Smooth muscle cell of the brain vasculature (primary cell): ENCODE data around the gene CENPVL1.
"Not testable (repeated sequence)": the region's sequence is repeated elsewhere in the genome, so short reads cannot be mapped to it uniquely, and the experiment has no call there.

Experiments used
- DNase-seq: peaks from one replicate; pipeline ENCODE4 v3.0.0-alpha.2; 2012; ENCODE audit warnings: low read depth, low spot score

The CENPVL1 gene

DNA sequence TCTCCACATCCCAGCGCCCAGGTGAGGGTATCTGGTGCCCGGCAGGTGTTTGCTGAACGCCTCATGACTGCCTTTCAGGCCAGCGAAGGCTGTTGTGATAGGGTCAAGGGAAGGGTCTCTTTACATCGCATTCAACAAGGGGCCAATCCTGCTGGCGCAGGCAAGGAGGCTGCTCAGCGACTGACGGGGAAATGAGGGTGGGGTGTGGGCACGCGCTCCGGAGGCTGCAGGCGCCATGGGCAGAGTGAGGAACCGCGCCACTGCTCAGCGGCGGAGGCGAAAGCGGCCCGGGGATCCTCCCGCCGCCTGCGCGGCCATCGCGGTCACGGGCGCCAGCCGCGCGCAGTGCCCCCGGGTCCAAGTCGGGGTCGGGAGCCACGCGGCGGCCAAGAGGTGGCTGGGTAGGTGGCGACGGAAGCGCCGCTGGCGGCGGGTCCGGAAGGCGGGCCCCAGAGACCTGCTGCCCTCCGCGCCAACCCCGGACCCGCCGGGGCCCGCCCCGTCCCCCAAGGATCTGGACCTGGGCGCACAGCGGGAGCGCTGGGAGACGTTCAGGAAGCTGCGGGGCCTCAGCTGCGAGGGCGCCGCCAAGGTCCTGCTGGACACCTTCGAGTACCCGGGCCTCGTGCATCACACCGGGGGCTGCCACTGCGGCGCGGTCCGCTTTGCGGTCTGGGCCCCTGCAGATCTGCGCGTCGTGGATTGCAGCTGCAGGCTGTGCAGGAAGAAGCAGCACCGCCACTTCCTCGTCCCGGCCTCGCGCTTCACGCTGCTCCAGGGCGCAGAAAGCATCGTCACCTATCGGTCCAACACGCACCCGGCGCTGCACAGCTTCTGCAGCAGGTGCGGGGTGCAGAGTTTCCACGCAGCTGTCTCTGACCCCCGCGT is at the start of gene CENPVL1:
CENPVL1 (plus strand) TSS at position 236 of the 888 bp plus-strand sequence; CDS start at position 236, 0 bp downstream.
- DNase-seq, result not testable (repeated sequence)

DNA sequence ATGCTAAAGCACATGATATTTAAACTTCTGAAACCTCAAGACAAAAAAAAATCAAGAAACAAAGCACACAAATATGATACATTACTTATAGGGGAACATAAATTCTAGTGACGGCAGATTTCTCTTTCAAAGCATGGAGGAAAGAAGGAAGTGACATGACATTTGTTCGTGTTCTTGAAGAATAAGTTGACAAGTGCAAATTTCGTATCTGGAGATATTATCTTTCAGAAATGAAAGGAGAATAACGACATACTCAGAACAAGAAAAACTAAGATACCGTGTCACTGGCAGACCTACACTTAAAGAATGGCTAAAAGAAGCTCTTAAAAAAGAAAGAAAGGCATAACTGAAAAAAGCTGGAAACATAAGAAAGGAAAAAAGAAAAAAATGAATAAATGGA is 44.3 kb upstream of the CENPVL1 start:
- no peak for DNase-seq

DNA sequence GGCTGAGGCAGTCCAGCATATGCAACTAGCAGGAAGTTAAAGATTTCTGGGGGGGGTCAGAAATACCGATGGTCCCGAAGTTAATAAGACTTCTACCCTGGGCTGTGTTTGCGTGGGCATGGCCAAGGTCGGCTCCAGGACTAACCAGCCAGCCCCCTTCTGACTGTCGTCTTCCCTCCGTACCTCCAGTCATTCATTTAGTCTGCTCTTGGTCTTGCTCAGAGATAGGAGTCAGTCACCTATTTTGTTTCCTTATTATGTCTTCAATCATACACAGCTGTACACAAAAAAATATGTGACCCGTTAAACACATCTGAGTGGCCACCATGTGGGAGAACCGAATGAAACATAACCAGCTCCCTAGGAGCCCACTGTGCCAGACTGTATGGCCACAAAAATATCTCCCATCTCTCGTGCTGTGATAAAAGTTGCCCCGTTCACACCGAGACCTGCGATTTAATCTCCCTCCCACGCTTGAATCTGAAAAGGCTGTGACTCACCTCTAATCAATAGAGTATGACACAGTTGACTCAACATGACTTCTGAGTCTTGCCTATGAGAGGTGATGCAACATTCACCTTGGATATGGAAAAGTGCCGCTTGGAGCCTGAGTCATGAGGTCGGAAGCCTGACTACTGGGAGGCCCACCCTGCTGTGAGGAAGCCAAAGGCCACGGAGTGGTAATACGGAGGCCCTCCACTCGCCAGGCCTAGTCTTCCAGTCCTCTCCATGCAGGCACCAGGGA is 30.5 kb upstream of the CENPVL1 start:
- DNase-seq, result not testable (repeated sequence)

DNA sequence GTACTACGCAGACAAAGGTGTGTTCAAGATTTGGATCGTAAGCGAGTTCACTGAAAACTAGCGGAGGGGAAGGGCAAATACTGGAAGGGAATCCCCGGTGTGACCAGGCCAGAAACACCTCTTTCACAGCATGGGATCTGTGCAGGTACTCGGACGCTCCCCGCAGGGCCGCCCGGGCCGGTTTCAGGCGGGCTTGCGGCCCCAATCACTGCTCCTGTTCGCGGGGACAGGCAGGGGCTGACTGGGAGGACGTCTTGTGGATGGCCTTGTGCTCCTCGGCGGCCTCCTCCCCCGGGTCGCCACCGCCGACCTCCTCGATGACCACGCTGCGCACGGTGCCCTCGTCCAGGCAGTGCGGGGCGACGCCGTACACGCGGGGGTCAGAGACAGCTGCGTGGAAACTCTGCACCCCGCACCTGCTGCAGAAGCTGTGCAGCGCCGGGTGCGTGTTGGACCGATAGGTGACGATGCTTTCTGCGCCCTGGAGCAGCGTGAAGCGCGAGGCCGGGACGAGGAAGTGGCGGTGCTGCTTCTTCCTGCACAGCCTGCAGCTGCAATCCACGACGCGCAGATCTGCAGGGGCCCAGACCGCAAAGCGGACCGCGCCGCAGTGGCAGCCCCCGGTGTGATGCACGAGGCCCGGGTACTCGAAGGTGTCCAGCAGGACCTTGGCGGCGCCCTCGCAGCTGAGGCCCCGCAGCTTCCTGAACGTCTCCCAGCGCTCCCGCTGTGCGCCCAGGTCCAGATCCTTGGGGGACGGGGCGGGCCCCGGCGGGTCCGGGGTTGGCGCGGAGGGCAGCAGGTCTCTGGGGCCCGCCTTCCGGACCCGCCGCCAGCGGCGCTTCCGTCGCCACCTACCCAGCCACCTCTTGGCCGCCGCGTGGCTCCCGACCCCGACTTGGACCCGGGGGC is 28.2 kb upstream of the CENPVL1 start:
- DNase-seq, result not testable (repeated sequence)

DNA sequence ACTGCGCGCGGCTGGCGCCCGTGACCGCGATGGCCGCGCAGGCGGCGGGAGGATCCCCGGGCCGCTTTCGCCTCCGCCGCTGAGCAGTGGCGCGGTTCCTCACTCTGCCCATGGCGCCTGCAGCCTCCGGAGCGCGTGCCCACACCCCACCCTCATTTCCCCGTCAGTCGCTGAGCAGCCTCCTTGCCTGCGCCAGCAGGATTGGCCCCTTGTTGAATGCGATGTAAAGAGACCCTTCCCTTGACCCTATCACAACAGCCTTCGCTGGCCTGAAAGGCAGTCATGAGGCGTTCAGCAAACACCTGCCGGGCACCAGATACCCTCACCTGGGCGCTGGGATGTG is 27.6 kb upstream of the CENPVL1 start, which contains the start of gene CENPVL2:
CENPVL2 (minus strand) TSS at position 112 of the 343 bp plus-strand sequence; CDS start at position 112, 0 bp downstream.
- not testable (repeated sequence) for DNase-seq

DNA sequence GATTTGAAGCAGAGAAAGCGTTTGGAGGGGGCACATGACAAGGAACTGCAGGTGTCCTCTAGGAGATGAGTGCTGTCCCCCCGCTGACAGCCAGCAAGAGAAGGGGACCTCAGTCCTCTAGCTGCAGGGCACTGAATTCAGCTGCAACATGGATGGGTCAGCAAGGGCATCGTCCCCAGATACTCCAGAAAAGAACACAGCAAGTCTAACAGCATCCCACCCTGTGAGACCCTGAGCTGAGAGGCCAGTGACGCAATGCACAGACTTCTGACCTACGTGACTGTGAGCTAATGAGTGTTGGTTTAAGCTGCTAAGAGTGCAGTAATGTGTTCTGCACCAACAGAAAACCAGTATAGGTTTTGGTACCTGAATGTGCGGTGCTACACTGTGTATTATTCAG is 16.1 kb upstream of the CENPVL1 start:
- no peak for DNase-seq

DNA sequence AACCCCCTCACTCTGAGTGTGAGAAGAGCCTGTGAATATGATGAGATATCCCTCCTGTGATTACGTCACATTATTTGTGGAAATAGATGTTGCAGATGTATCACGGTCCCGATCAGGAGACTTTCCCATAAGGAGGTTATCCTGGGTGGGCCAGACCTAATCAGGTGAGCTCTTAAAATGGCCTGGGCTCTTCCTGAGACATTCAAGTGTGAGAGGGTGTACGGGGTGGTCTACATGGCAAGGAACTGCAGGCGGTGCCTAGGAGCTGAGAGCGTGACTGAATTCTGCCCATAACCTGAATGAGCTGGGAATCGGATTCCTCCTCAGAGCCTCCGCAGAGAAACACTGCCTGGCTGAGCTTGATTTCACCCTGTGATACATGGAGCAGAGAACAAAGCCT is 12.9 kb upstream of the CENPVL1 start:
- no peak for DNase-seq

DNA sequence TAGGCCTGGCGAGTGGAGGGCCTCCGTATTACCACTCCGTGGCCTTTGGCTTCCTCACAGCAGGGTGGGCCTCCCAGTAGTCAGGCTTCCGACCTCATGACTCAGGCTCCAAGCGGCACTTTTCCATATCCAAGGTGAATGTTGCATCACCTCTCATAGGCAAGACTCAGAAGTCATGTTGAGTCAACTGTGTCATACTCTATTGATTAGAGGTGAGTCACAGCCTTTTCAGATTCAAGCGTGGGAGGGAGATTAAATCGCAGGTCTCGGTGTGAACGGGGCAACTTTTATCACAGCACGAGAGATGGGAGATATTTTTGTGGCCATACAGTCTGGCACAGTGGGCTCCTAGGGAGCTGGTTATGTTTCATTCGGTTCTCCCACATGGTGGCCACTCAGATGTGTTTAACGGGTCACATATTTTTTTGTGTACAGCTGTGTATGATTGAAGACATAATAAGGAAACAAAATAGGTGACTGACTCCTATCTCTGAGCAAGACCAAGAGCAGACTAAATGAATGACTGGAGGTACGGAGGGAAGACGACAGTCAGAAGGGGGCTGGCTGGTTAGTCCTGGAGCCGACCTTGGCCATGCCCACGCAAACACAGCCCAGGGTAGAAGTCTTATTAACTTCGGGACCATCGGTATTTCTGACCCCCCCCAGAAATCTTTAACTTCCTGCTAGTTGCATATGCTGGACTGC is 2.8 kb downstream of the CENPVL1 start:
- DNase-seq, result not testable (repeated sequence)

DNA sequence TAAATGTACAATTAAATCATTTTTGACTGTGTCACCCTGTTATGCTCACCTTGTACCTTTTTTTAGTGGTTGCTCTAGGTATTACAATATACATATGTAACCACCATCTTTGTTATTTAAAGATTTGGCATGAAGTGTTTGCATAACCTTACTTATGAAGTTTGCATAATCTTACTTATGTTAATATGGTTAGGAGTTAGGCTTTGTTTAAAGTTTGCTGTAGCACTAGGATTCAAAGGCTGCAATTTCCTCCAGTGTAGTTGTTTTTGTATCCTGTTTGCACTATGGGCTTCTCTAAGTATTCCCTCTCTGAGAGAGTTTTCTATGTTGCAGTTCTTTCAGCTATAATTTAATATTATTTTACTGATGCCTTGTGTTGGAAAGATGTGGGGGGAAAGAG is 17.9 kb downstream of the CENPVL1 start:
- no peak for DNase-seq

DNA sequence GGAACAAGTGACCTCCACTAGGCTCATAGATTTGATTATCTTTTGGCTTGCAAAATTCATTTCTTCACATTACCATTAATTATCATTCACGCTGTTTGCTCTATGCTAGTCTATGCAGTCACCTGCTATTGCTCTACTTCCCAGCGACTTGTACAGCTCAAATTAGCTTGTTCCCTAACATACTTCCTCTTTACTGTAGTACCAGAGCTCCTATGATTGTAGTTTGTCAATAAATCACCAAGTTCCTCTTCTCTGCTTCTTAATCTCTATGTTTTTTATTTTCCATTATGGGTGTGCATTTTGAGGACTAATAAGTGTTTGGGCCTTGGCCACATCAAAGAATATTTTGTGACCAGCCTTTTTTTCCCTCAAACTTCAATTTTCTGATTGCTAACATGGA is 26.8 kb downstream of the CENPVL1 start:
- no peak for DNase-seq

DNA sequence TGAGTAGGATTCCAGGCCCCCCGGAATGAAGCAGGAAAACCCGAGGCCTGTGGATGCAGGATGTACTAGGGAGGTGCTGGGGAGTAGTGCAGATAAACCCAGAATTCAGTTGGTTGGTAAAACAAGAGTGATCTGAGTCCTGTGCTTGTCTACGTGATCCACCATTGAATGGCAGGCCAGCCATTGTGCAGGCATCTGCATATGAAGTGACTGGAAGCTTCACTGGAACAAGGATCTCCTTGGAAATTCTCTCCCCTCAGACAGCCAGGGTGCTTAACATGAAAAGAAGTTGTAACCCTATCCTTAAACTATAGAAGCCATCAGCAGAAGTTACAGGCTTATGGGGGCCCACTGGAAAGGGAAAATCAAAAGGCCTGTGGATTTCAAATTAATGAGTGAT is 32.3 kb downstream of the CENPVL1 start:
- no peak for DNase-seq

DNA sequence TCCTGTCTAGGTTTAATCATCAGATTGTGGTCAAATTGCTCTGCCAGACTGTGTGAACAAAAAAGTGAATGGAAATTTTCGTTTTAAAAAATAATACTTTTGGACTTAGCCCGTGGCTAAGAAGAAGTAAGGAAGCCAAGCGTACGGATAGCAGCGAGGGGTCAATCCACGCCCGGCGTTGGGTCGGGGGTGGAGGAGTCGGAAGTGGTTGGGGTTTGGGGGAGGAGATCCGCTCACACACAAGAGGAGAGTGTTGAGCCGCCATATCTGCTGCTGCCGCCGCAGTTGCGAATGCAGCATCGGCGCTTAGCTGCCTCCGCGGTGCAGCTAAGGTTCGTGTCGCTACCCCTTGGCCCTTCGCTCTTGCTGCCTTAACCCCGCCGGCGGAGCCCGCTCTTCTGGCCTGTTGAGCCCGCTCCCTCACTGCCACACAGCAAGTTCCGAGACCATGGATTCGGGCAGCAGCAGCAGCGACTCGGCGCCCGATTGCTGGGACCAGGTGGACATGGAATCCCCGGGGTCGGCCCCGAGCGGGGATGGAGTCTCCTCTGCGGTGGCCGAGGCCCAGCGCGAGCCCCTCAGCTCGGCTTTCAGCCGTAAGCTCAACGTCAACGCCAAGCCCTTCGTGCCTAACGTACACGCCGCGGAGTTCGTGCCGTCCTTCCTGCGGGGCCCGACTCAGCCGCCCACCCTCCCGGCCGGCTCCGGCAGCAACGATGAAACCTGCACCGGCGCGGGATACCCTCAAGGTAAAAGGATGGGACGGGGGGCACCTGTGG is 33.1 kb downstream of the CENPVL1 start, which contains the start of gene GSPT2:
GSPT2 (plus strand) TSS at position 264 of the 779 bp plus-strand sequence; CDS start at position 449, 185 bp downstream.
- peak; percentile 13 for DNase-seq

DNA sequence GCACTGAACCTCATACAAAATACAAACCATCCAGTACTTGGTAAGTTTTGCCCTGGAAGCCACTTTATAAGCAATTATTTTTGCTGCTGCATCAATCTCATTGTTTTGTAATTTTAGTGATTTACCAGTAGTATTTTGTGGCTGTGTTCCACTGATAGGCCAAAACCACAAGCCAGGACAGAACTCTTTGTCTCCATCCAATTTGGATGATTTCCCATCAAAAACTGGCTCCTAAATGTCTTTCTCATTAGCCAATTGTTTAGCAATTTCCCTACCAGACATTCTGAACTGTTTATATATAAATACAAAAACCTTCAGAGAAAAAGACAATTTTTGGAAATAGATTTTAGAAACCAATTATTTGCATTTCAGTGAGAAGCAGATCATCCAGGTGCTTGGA is 37.4 kb downstream of the CENPVL1 start:
- no peak for DNase-seq

DNA sequence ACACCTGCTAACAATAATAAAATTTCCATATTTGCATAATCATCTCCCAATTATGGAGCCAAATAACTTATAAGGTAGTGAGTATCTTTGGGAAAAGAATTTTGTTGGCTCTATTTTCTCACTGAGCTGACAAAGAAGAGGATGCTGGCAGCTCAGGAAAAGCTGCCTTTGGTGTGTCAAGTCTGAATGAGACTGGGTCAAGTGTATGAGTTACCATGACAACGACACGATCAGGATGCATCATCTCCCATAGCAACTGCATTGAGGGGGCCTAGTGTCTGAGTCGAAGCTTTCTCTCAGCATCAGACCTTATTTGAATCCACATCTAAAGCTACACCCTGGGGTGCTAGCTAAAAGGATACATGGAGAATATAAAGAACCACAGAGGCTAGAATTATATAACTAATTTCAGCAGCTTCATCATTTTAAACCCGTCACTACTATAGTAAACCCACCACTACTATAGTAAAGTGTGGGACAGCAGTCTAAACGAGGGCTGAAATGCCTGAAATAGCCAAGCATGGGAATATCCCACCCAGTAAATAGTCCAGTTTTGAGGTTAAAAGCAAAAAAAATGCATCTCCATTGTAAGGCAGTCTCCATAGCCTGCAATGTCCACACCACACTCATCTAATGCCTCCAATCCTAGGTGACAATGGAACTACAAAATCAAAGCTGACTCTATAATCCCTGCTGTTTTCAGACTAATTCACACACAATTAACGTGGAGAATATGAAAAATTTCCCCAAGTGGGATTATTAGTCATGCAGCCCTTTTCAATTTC is 48.9 kb downstream of the CENPVL1 start:
- DNase-seq, result no peak

DNA sequence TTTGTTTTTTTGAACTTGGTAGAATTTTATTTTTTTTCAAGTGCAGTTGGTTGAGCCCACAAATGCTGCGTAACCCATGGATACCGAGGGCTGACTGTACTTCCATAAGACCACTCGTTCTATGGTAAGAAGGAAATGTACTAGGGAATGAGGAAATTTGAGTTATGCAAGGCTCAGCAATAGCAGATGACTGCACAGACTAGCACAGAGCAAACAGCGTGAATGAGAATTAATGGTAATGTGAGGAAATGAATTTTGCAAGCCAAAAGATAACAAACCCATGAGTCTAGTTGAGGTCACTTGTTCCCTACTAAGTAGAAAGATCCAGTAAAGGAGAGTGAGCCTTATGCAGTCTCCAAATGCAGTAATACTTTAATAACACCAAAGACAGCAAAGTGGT is 50.3 kb downstream of the CENPVL1 start:
- no peak for DNase-seq
